Astrocyte (in vitro differentiated cells and primary cell): Measurements from ENCODE around the gene FBXO8.

Experiments
- CTCF ChIP-seq: IDR thresholded peaks from 2 replicates; pipeline ENCODE4 v1.5.1; 2011; ENCODE audit warnings: low read depth, mild to moderate bottlenecking, inconsistent platforms, low read length, moderate library complexity; ENCODE audit not compliant: insufficient read depth
- EZH2 ChIP-seq: IDR thresholded peaks from 2 replicates; pipeline ENCODE4 v1.6.1; 2012; ENCODE audit warnings: mild to moderate bottlenecking, low read length, inconsistent platforms; ENCODE audit not compliant: insufficient read depth

GRCh38 chr4:174262624-174263444 lies 20.6 kb downstream of the FBXO8 start:
- TF ChIP-seq CTCF (no peak), EZH2 (no peak)
